Measurements from ENCODE around the gene SCG2. TPM values are rescaled to one million over a fixed set of nuclear protein-coding genes. Genes with fewer than 3 reads are reported as not detected.

Gene SCG2
- polyA plus RNA-seq, 1 donor = 82.8 TPM

GRCh38 chr2:223554923-223555322, 47.2 kb downstream of the SCG2 start:
- Histone ChIP-seq H3K4me1 (ENCODE audit: control insufficient read depth, insufficient read depth, low read length) (no peaks in the 10 kb centered on the region), H3K36me3 (ENCODE audit: control insufficient read depth, insufficient read depth, low read length) (no peaks in the 10 kb centered on the region), H3K9me3 (ENCODE audit: control insufficient read depth, low read depth, low read length) (no peaks in the 10 kb centered on the region), H3K4me3 (ENCODE audit: low read length) (no peak overlapping the region), H3K27me3 (ENCODE audit: control insufficient read depth, insufficient read depth, low read length) (no peaks in the 10 kb centered on the region), H3K27ac (ENCODE audit: low read length) (no peak overlapping the region)
- no peak for DNase-seq
- 80% methylated on average over 1 of the region's 3 CpGs for WGBS (ENCODE audit: insufficient coverage, low lambda C conversion rate)

- no peak for DNase-seq
- WGBS (ENCODE audit: insufficient coverage, low lambda C conversion rate) = 33% methylated on average over 2 of the region's 8 CpGs
- H3K27ac ChIP-seq (ENCODE audit: low read length) = no peak overlapping the region
- no peaks in the 10 kb centered on the region for H3K4me1 ChIP-seq (ENCODE audit: control insufficient read depth, insufficient read depth, low read length)
- no peaks in the 10 kb centered on the region for H3K9me3 ChIP-seq (ENCODE audit: control insufficient read depth, low read depth, low read length)
- no peaks in the 10 kb centered on the region for H3K36me3 ChIP-seq (ENCODE audit: control insufficient read depth, insufficient read depth, low read length)
- no peaks in the 10 kb centered on the region for H3K27me3 ChIP-seq (ENCODE audit: control insufficient read depth, insufficient read depth, low read length)
- H3K4me3 ChIP-seq (ENCODE audit: low read length) = no peak overlapping the region
These were observed 52.9 kb downstream of the SCG2 start for GRCh38 chr2:223549215-223549614.

- Histone ChIP-seq H3K36me3 (ENCODE audit: control insufficient read depth, insufficient read depth, low read length) (no peaks in the 10 kb centered on the region), H3K9me3 (ENCODE audit: control insufficient read depth, low read depth, low read length) (no peaks in the 10 kb centered on the region), H3K4me1 (ENCODE audit: control insufficient read depth, insufficient read depth, low read length) (no peaks in the 10 kb centered on the region), H3K27ac (ENCODE audit: low read length) (no peak overlapping the region), H3K4me3 (ENCODE audit: low read length) (no peak overlapping the region), H3K27me3 (ENCODE audit: control insufficient read depth, insufficient read depth, low read length) (no peaks in the 10 kb centered on the region)
- no peak for DNase-seq
- no CpG with 5 or more reads among the region's 5 CpGs for WGBS (ENCODE audit: insufficient coverage, low lambda C conversion rate)
These were observed 54.0 kb downstream of the SCG2 start for GRCh38 chr2:223548194-223548593.

Other genes starting within 250 kb of the SCG2 start
- 6.3 TPM for gene AP1S3, start 235.2 kb upstream of the SCG2 start, polyA plus RNA-seq

Data from large intestine (tissue), 3 donors.